ENCODE results near the gene MEGF6. TPM values are rescaled to one million over a fixed set of nuclear protein-coding genes. Genes with fewer than 3 reads are reported as not detected.

The MEGF6 gene
- total RNA-seq, 1 donor: 85.4 TPM

DNA sequence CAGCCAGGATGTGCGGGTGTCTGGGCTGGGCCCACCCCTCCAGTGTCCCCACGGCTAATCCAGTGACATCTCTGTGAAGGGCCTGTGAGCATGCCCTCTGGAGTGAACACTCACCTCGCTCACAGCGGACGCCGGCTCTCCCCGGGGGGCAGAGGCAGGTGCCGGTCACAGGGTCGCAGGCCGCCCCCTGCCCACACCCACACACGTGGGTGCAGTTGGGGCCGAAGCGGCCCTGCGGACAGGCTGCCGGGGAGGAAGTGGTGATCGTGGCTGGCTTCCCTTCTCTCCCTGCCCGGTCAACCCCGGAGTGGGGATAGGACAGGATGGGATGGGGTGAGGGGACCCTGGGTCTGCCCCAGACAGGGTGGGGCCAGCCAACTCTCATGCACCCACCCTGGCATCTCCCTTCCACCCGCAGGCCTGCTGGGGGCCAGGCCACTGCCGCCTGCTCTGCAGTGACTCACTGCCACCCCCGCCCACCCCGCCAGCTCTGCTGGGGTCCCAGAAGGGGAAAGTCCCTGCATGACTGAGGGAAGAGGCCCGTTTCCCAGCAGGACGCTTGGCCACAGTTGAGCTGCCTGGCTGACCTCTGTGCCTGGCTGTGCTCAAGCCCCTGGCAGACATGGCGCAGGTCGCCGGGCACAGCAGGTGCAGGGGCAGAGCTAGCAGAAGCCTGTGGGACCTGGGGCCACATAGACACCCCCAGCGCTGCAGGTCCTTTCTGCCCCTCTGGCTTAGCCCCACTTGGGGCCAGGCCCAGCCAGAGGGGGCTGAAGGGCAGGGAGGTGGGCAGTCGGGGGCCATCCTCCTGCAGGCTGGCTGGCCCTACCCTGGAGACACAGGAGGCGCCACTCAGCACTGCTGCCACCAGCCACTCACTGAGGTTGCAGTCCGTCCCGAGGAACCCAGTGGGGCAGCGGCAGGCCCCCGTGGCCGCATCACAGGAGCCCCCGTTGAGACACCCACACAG lies 115.2 kb downstream of the MEGF6 start:
- Histone ChIP-seq H3K4me3 (ENCODE audit: insufficient read depth, low read length) (no peak overlapping the region), H3K36me3 (ENCODE audit: insufficient read depth, low read length) (no peaks in the 10 kb centered on the region), H4K20me1 (ENCODE audit: insufficient read depth, low read length) (peaks cover 3% of the 10 kb centered on the region), H3K4me1 (ENCODE audit: insufficient read depth, low read length) (peaks cover 10% of the 10 kb centered on the region), H3K27me3 (ENCODE audit: insufficient read depth, low read length) (no peaks in the 10 kb centered on the region), H2AFZ (ENCODE audit: low read length) (no peak overlapping the region), H3K79me2 (ENCODE audit: insufficient read depth, low read length) (no peaks in the 10 kb centered on the region), H3K27ac (ENCODE audit: low read depth, low read length) (no peak overlapping the region), H3K9me3 (ENCODE audit: low read depth, low read length) (no peaks in the 10 kb centered on the region), H3K4me2 (ENCODE audit: insufficient read depth, low read length) (no peak overlapping the region)
- TF ChIP-seq, protein P1, sequence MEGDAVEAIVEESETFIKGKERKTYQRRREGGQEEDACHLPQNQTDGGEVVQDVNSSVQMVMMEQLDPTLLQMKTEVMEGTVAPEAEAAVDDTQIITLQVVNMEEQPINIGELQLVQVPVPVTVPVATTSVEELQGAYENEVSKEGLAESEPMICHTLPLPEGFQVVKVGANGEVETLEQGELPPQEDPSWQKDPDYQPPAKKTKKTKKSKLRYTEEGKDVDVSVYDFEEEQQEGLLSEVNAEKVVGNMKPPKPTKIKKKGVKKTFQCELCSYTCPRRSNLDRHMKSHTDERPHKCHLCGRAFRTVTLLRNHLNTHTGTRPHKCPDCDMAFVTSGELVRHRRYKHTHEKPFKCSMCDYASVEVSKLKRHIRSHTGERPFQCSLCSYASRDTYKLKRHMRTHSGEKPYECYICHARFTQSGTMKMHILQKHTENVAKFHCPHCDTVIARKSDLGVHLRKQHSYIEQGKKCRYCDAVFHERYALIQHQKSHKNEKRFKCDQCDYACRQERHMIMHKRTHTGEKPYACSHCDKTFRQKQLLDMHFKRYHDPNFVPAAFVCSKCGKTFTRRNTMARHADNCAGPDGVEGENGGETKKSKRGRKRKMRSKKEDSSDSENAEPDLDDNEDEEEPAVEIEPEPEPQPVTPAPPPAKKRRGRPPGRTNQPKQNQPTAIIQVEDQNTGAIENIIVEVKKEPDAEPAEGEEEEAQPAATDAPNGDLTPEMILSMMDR (IDR thresholded peaks at IDR 0.05; ENCODE audit: extremely low read depth, low read depth, low read length): no peak
- peak; percentile 97 for DNase-seq (ENCODE audit: insufficient read length, low spot score, missing footprints)

DNA sequence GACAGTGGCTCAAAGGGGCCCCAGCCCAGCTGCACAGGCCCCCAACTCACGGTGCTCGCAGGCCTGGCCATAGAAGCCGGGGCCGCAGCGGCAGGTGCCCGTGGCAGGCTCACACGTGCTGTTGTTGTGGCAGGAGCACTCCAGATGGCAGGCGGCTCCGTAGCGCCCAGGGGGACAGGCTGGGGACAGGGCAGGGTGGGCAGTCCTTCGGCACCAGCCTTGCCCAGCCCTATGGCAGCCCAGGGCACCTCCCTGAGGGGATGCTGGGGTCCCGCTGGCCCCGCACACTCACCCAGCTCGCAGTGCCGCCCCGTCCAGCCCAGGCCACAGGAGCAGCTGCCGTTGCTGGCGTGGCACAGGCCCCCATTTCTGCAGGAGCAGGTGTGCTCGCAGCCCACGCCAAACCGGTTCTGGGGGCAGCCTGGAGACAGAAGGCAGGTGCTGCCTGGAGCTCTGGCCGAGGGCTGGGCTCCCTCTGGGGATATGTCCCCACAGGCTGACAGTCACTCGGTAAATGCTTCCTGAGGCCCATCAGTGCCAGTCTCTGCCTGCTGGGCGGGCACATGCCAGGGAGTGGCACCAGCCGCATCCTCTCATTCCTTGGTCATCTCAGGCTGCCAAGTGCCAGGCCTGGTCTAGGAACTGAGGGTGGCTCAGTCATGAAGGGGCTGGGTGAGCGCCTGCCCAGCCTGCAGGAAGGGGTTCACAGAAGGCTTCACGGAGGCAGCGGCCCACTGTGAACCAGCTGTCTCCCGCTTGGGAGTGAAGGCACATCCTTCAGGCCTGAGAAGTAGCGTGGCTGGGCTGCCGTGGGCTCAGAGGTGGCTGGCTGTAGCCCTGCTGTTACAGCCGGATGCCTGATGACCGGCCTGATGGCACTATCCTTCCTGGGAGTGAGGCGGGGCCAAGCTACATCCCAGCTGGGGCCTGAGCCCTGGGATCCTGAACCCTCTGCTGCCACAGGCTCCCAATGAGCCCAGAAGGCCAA lies 116.7 kb downstream of the MEGF6 start:
- no peaks in the 10 kb centered on the region for H3K27me3 ChIP-seq (ENCODE audit: insufficient read depth, low read length)
- no peak overlapping the region for H3K4me3 ChIP-seq (ENCODE audit: insufficient read depth, low read length)
- H3K4me2 ChIP-seq (ENCODE audit: insufficient read depth, low read length): no peak overlapping the region
- H3K4me1 ChIP-seq (ENCODE audit: insufficient read depth, low read length): peaks cover 10% of the 10 kb centered on the region
- peaks cover 7% of the 10 kb centered on the region for H3K36me3 ChIP-seq (ENCODE audit: insufficient read depth, low read length)
- no peaks in the 10 kb centered on the region for H3K79me2 ChIP-seq (ENCODE audit: insufficient read depth, low read length)
- TF ChIP-seq, protein P1 (IDR thresholded peaks at IDR 0.05; ENCODE audit: extremely low read depth, low read depth, low read length): no peak
- no peak overlapping the region for H3K27ac ChIP-seq (ENCODE audit: low read depth, low read length)
- no peak for DNase-seq (ENCODE audit: insufficient read length, low spot score, missing footprints)
- H4K20me1 ChIP-seq (ENCODE audit: insufficient read depth, low read length): peaks cover 10% of the 10 kb centered on the region
- no peaks in the 10 kb centered on the region for H3K9me3 ChIP-seq (ENCODE audit: low read depth, low read length)
- no peak overlapping the region for H2AFZ ChIP-seq (ENCODE audit: low read length)

GRCh38 chr1:3492545-3493246 lies 118.6 kb downstream of the MEGF6 start:
- Histone ChIP-seq H3K4me1 (ENCODE audit: insufficient read depth, low read length) (peaks cover 10% of the 10 kb centered on the region), H3K79me2 (ENCODE audit: insufficient read depth, low read length) (no peaks in the 10 kb centered on the region), H4K20me1 (ENCODE audit: insufficient read depth, low read length) (peaks cover 10% of the 10 kb centered on the region), H3K9me3 (ENCODE audit: low read depth, low read length) (no peaks in the 10 kb centered on the region), H3K4me3 (ENCODE audit: insufficient read depth, low read length) (no peak overlapping the region), H3K36me3 (ENCODE audit: insufficient read depth, low read length) (peaks cover 7% of the 10 kb centered on the region), H3K4me2 (ENCODE audit: insufficient read depth, low read length) (no peak overlapping the region), H2AFZ (ENCODE audit: low read length) (no peak overlapping the region), H3K27ac (ENCODE audit: low read depth, low read length) (no peak overlapping the region), H3K27me3 (ENCODE audit: insufficient read depth, low read length) (no peaks in the 10 kb centered on the region)
- no peak for DNase-seq (ENCODE audit: insufficient read length, low spot score, missing footprints)
- TF ChIP-seq, protein P1 (IDR thresholded peaks at IDR 0.05; ENCODE audit: extremely low read depth, low read depth, low read length): no peak
